Hepatocyte (in vitro differentiated cells): ENCODE data around the gene SMIM33.

Experiments used
- CTCF ChIP-seq: fragments of 200-600 bp; sonication (generic); IDR thresholded peaks from 2 replicates; pipeline ENCODE4 v1.5.1; 2016; ENCODE audit warnings: antibody characterized with exemption, mild to moderate bottlenecking; ENCODE audit not compliant: poor library complexity
- EZH2 ChIP-seq: fragments of 200-600 bp; sonication (generic); IDR thresholded peaks from 2 replicates; pipeline ENCODE4 v1.6.1; 2016; ENCODE audit warnings: antibody characterized with exemption, mild to moderate bottlenecking, borderline replicate concordance
- EZH2phosphoT487 ChIP-seq: fragments of 200-600 bp; sonication (generic); IDR thresholded peaks from one replicate; pipeline ENCODE4 v1.6.1; 2018; ENCODE audit warnings: antibody characterized with exemption, mild to moderate bottlenecking, low read depth, moderate library complexity; ENCODE audit not compliant: unreplicated experiment, severe bottlenecking

DNA sequence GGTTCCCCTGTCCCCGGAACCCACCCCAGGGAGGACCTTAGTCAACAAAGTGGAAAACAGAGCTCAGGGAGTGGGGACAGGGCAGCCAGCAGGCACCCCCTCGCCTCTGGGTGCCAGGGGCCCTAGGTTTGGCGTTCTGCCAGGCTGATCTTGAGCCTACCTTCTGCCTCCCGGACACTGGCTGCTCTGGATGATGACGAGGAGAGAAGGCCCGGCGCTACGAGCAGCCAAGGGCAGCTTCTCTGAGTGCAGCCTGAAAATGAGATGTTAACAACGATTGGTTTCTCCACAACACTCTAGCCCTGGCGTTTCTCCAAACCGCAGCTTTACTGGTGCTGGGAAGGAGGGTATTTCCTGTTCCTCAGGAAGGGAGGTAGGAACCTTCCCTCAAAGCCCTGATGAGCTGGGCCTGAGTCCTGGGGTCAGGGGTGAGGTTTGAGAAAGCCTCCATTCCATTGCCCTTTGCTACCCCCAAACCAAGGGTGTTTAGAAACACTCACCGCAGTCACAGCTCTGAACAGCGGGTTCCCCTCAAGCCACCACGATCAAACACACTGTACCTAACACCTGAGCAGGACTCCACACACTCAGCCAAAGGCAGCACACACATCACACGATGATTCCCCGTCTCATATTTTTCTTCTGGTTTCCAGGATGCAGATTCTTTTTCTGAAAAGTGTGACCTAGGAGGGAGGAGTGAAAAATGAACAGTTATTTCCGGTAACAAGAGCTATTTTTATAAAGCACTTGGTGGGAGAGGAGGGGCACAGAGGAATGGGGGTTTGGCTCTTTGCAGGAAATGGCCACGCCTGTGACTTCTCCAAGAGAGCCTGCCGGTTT lies 11.5 kb downstream of the SMIM33 start, which contains the start of gene STING1:
- TF ChIP-seq CTCF (no peak), EZH2 (no peak), EZH2phosphoT487 (no peak)
